HUES64 (cell line): ENCODE results near the gene LPP. TPM values are rescaled to one million over a fixed set of nuclear protein-coding genes. Genes with fewer than 3 reads are reported as not detected.

Source experiments
- H3K27ac ChIP-seq: 2 replicates; pipeline ENCODE4 v1.7.0; 2013; ENCODE audit warnings: low read depth, low read length, inconsistent platforms
- H3K27me3 ChIP-seq: 2 replicates; pipeline ENCODE4 v1.6.1; 2013; ENCODE audit warnings: mild to moderate bottlenecking, low read length; ENCODE audit not compliant: insufficient read depth
- H3K36me3 ChIP-seq: 2 replicates; pipeline ENCODE4 v1.6.1; 2013; ENCODE audit warnings: mild to moderate bottlenecking, low read length; ENCODE audit not compliant: insufficient read depth
- H3K4me1 ChIP-seq: 2 replicates; pipeline ENCODE4 v1.6.1; 2013; ENCODE audit warnings: mild to moderate bottlenecking, low read length, moderate library complexity; ENCODE audit not compliant: insufficient read depth
- H3K4me3 ChIP-seq: 2 replicates; pipeline ENCODE4 v1.5.1; 2013; ENCODE audit warnings: mild to moderate bottlenecking, low read length, moderate library complexity
- H3K9ac ChIP-seq: 2 replicates; pipeline ENCODE4 v1.6.1; 2013; ENCODE audit warnings: mild to moderate bottlenecking, low read depth, low read length
- H3K9me3 ChIP-seq: 2 replicates; pipeline ENCODE4 v1.6.1; 2013; ENCODE audit warnings: low read depth, low read length; ENCODE audit not compliant: insufficient read depth
- WGBS: fragments of 150-250, 120-280 bp; methylation state at CpG from one replicate; pipeline ENCODE4 v1.1.7; 2013; ENCODE audit warnings: missing lambda C conversion rate; 5-methylcytosine and 5-hydroxymethylcytosine counted together
- polyA plus RNA-seq, 2 experiments: library from polyadenylated mRNA; stranded (reverse); fragments of 50-300 nt; gene quantifications; one replicate each; pipeline ENCODE4 v1.2.3, GENCODE V29; 2013

Gene LPP, protein sequence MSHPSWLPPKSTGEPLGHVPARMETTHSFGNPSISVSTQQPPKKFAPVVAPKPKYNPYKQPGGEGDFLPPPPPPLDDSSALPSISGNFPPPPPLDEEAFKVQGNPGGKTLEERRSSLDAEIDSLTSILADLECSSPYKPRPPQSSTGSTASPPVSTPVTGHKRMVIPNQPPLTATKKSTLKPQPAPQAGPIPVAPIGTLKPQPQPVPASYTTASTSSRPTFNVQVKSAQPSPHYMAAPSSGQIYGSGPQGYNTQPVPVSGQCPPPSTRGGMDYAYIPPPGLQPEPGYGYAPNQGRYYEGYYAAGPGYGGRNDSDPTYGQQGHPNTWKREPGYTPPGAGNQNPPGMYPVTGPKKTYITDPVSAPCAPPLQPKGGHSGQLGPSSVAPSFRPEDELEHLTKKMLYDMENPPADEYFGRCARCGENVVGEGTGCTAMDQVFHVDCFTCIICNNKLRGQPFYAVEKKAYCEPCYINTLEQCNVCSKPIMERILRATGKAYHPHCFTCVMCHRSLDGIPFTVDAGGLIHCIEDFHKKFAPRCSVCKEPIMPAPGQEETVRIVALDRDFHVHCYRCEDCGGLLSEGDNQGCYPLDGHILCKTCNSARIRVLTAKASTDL
- polyA plus RNA-seq (2013, experiment 1 of 2): 12.1 TPM
- polyA plus RNA-seq (2013, experiment 2 of 2): 14.8 TPM

DNA sequence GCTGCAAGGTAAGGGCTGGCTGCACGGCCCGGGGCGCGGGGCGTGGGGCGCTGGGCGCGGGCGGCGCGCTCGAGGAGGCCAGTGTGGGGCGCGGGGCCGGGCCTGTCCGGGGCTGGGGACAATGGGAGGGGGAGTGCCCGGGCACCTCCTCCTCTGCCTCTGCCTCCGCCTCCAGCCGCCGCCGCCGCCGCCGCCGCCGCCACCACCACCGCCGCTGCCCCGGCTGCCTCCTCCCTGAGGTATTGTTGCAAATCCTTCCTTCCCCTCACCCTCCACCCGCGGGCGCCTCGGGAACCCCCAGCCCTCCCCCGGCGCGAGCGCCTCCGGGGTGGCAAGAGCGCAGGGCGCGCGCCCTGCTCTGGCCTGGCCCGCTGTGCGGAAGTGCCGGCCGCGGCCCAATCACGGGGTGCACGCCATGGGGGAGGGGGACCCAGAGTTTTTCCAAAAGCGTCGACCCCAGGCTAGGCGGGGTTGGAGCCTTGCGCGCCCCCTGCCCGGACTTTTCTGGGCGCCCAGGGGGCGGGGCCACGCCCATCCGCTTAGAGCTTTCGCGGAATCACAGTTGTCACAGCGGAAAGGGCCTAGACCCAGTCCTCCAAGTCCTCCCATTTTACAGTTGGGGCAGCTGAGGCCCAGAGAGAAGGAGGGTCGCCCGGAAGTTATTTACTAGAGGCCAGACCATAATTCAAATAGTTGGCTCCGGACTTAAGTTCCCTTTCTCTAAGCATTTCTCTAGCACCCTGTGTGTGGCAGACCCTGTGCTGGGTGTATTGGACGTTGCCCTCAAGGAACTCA, at the start of gene LPP:
LPP (plus strand) TSS at position 144 of the 795 bp plus-strand sequence. CDS start 251,964 bp downstream, outside the sequence.
- WGBS: under 1% methylated on average over 62 of the region's 66 CpGs

DNA sequence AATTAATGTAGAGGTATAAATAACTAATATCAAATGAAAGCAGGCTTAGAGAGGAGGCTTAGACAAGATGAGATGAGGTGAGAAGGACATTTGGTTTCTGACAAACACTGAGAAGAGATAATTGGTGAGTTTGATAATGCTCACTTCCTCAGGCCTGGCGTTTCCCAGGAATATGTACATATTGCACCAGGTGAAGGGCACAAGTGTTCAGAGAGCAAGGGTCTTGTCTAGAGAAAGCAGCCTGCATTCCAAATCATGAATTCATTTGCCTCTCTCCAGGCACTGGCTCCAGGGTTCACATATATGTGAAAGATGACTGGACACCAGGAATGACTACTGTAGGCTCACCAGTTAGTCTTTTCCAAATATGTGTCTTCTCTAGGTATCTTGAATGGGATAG, 48.0 kb upstream of the LPP start:
- Histone ChIP-seq H3K4me3 (no peak overlapping the region), H3K4me1 (peaks cover 9% of the 10 kb centered on the region), H3K36me3 (no peaks in the 10 kb centered on the region), H3K9ac (no peak overlapping the region), H3K9me3 (no peaks in the 10 kb centered on the region), H3K27ac (no peak overlapping the region), H3K27me3 (no peaks in the 10 kb centered on the region)
- 85% methylated on average over 1 of the region's 1 CpG for WGBS

More for the DNA sequence above, at the start of gene LPP:
- H3K9me3 ChIP-seq: no peaks in the 10 kb centered on the region
- no peaks in the 10 kb centered on the region for H3K36me3 ChIP-seq
- H3K4me1 ChIP-seq: peaks cover 32% of the 10 kb centered on the region
- no peaks in the 10 kb centered on the region for H3K27me3 ChIP-seq
- H3K9ac ChIP-seq: peak within 1 kb of the TSS; percentile 95
- peak within 1 kb of the TSS; percentile 98 for H3K27ac ChIP-seq
- H3K4me3 ChIP-seq: peak within 1 kb of the TSS; percentile 80

DNA sequence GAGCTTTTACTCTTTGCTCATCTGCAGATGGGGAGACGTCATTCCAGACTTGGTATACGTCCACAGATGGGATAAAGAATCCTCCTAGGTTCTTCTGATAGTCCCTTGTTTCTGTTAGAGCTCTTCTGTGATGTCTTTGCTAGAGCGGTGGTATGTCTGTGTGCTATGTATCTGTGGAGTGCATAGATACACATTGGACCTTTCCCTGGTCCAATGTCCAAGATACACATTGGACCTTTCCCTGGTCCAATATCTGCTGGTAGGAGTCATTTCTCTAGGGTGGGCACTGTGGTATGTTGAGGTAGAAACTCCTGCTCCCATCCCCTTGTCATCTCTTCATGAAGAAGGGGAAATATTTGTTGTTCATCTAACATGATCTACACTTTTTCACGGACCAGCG, 47.5 kb upstream of the LPP start:
- Histone ChIP-seq H3K36me3 (no peaks in the 10 kb centered on the region), H3K27ac (no peak overlapping the region), H3K9ac (no peak overlapping the region), H3K27me3 (no peaks in the 10 kb centered on the region), H3K9me3 (no peaks in the 10 kb centered on the region), H3K4me3 (no peak overlapping the region), H3K4me1 (peaks cover 9% of the 10 kb centered on the region)
- 89% methylated on average over 5 of the region's 5 CpGs for WGBS

DNA sequence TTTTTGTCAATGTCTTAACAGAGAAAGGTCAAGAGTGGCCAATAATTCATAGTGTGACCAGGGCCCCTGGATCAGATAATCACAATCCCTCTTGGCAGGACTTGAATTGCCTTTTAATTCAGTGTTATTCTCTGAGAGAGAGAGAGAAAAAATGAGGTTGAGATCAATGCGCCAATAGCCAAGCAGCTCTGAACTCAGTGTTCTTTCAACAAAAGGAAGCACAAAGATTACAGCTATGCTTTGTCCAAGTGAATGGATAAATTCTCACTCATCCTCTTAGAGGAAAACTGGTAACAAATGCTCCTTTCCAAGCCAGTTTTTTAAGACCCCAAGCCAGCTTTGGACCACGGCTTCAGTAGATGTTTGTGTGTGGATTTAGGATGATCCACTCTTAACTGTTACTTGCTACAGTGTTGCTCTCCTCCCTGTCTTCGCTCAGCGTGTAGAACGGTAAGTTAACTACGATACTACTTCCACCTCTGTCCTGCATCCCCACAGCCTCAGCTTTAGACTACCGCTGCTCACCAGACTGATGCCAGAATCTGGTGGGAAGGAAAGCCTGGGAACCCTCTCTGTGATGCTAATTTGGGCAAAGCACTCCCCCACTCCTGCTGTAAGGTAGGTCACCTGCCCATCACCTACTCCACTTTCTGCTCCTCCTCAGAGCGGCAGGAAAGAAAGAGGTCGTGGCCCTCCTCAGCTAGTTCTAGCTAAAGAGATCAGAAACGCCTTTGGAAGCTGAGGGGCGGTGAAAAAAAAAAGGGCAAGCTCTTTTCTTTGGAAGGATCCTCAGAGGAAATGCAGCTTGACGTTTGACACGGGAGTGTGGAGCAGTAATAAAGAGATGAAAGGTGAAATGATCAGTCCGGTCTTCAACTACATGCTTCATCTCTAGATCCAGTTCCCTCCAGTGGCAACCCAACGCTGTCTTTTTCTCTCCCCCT, 46.8 kb upstream of the LPP start:
- H3K4me3 ChIP-seq: no peak overlapping the region
- no peak overlapping the region for H3K9ac ChIP-seq
- WGBS: 53% methylated on average over 14 of the region's 15 CpGs
- no peaks in the 10 kb centered on the region for H3K36me3 ChIP-seq
- no peaks in the 10 kb centered on the region for H3K27me3 ChIP-seq
- peaks cover 9% of the 10 kb centered on the region for H3K4me1 ChIP-seq
- H3K9me3 ChIP-seq: no peaks in the 10 kb centered on the region
- no peak overlapping the region for H3K27ac ChIP-seq

DNA sequence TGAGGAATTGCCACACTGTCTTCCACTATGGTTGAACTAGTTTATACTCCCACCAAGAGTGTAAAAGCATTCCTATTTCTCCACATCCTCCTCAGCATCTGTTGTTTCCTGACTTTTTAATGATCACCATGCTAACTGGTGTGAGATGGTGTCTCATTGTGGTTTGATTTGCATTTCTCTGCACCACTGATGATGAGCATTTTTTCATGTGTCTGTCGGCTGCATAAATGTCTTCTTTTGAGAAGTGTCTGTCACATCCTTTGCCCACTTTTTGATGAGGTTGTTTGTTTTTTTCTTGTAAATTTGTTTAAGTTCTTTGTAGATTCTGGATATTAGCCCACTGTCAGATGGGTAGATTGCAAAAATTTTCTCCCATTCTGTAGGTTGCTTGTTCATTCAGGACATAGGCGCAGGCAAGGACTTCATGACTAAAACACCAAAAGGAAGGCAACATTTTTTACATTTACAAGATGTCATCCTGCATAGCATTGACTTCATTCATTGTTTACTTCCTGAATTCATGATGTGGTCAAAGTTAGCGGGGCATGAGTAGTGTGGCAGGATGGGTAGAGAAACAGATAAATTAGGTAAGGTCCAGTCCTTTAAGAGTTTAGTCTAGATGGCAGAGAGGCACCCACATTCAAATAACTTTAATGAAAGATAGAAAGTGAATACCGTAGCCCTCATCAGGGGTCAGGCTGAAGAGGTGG, 45.1 kb upstream of the LPP start:
- no peaks in the 10 kb centered on the region for H3K9me3 ChIP-seq
- WGBS: 90% methylated on average over 4 of the region's 4 CpGs
- peaks cover 9% of the 10 kb centered on the region for H3K4me1 ChIP-seq
- H3K36me3 ChIP-seq: no peaks in the 10 kb centered on the region
- H3K27me3 ChIP-seq: no peaks in the 10 kb centered on the region
- H3K9ac ChIP-seq: no peak overlapping the region
- H3K4me3 ChIP-seq: no peak overlapping the region
- H3K27ac ChIP-seq: no peak overlapping the region

DNA sequence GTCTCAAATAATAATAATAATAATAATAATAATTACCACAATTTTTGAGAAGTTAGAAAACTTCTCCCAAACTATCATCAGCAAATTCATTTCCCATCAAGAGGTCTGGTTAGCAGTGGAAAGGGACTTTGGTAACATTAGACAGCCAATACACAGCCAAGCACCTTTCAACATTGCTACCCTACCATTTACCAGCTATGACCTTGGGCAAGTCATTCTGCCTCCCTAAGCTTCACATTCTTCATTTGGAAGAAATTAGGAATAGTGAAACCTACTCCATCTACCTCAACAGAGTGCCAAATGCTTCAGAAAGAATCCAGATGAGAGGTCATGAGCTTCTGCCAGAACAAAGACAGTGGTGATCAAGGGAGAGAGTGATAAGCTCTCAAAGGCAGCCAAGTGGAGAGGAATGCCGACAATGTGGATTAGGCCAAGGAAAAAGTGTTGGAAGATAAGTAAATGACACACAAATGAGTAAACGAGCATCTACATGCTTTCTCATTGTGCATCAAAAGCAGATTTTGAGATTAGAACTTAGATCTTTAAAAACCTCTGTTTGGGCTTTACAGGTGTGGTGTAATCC, 42.9 kb upstream of the LPP start:
- no peak overlapping the region for H3K9ac ChIP-seq
- peaks cover 9% of the 10 kb centered on the region for H3K4me1 ChIP-seq
- no peak overlapping the region for H3K27ac ChIP-seq
- no peaks in the 10 kb centered on the region for H3K27me3 ChIP-seq
- 88% methylated on average over 2 of the region's 2 CpGs for WGBS
- no peak overlapping the region for H3K4me3 ChIP-seq
- H3K9me3 ChIP-seq: no peaks in the 10 kb centered on the region
- H3K36me3 ChIP-seq: no peaks in the 10 kb centered on the region

DNA sequence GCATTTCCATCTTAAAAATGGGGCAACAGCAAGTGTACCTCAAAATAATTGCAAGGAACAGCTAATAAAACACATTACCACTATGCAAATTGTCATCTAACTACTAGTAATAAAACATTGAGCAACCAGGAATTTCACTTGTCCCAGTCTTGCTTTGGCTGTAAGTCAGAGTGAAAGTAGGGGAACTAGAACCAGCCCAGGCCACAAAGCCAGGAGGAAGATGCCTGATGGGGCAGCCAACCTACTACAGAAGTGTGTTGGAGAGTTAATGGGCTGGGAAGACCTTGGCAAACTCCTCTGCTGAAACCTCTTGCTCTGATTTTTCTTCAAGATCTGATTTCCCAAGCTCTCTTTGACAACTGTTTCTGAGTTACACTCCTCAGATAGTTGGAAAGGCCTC, 40.2 kb upstream of the LPP start:
- Histone ChIP-seq H3K4me3 (no peak overlapping the region), H3K27me3 (no peaks in the 10 kb centered on the region), H3K4me1 (no peaks in the 10 kb centered on the region), H3K27ac (no peak overlapping the region), H3K36me3 (no peaks in the 10 kb centered on the region), H3K9ac (no peak overlapping the region), H3K9me3 (no peaks in the 10 kb centered on the region)

DNA sequence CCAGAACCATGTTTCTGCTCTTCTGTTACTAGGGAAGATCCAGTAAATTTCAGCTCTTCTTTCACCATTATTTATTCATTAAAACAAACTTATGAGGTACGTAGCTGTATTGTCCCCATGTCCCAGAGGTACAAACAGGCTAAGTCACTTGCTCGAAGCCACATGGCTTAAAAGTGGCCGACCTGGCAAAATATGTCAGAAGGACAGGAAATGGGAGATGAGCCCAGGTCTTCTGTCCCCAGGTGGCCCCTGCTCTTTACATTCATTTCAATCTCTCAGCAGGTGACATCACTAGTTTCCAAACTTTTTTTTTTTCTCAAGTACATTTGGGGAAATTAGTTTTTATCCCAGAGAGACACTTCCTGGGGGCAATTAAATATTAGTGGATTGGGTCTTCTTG, 34.1 kb upstream of the LPP start:
- Histone ChIP-seq H3K36me3 (no peaks in the 10 kb centered on the region), H3K9me3 (no peaks in the 10 kb centered on the region), H3K27ac (no peak overlapping the region), H3K4me1 (peaks cover 19% of the 10 kb centered on the region), H3K4me3 (no peak overlapping the region), H3K27me3 (no peaks in the 10 kb centered on the region), H3K9ac (no peak overlapping the region)
- WGBS: 81% methylated on average over 3 of the region's 3 CpGs

DNA sequence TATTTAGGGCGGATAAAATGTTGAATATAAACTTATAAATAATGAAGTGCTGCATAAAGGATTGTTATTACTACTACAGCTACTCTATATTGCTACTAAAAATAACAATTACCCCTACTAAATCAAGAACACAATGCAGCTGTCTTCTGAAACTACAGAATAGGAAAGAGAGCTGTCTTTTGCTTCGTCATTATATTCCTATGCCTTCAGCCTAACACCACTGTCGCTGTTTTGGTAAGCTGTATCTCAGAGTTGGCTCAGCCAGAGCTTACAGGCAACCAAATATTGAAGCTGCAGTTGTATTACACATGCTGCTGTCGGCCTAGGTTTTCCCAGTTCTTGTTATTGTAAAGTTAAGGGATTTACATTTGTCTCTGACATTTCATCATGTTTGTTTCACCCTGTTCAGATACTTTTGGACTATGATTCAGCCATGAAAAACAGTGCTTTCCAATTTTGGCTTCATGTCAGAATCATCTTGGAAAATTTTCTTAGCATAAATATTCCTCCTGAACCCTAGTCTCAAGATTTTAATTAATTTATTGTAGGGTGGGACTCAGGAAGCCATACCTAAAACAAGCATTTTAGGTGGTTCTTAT, 31.3 kb upstream of the LPP start:
- Histone ChIP-seq H3K4me1 (peaks cover 19% of the 10 kb centered on the region), H3K4me3 (no peak overlapping the region), H3K27me3 (no peaks in the 10 kb centered on the region), H3K9ac (no peak overlapping the region), H3K27ac (no peak overlapping the region), H3K36me3 (no peaks in the 10 kb centered on the region), H3K9me3 (no peaks in the 10 kb centered on the region)
- WGBS: 95% methylated on average over 3 of the region's 4 CpGs
